ENCODE measurements around the gene FOSB.
"Not testable (repeated sequence)": the region's sequence is repeated elsewhere in the genome, so short reads cannot be mapped to it uniquely, and the experiment has no call there.

FOSB gene

DNA sequence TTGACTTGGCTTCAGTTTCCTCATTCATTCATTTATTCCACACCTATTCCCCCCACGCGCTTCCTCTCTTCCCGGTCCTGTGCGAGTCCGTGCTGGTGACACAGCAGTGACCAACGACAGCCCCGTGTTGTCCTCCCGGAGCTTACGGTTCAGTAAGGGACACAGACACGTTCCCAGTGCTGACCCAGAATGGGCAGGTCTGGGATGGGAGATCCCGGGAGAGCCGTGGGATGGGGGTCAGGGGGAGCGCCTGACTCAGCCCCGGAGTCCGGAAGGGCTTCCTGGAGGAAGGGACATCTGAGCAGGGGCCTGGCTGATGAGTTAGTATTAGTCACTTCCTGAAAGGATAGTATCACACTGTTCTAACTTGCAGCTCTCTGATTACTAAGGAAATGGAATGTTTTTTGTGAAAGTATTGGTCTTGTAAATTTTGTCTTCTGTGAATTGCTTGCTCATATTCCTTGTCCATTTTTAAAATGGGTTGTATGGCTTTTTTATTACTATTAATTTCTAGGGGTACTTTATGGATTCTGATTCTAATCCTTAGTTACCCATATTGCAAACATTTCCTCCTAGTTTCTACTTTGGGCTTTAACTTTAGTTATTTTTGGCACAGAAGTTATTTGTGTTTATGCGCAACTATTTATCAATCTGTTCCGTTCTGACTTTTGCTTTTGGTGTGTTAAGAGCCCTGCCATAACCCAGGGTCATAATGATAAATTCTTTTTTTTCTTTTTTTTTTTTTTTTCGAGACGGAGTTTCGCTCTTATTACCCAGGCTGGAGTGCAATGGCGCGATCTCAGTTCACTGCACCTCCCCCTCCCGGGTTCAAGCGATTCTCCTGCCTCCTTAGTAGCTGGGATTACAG, 43.4 kb upstream of the FOSB start:
- 18 to 23% methylated on average over 24 of the region's 24 CpGs for WGBS, 2 experiments
- H3K4me3 ChIP-seq (ENCODE audit: insufficient read depth, low read depth, low read length), result peak overlapping the region; percentile 55
- H3K36me3 ChIP-seq (ENCODE audit: control insufficient read depth, insufficient read depth, low read length), result peaks cover 9% of the 10 kb centered on the region
- peak overlapping the region; percentile 82 for H3K27ac ChIP-seq (ENCODE audit: insufficient read depth, low read depth, low read length, poor library complexity, severe bottlenecking)
- no peaks in the 10 kb centered on the region for H3K9me3 ChIP-seq (ENCODE audit: control insufficient read depth, low read length)
- peaks cover 13% of the 10 kb centered on the region for H3K4me1 ChIP-seq (ENCODE audit: control insufficient read depth, insufficient read depth, low read length)
- peaks cover 10% of the 10 kb centered on the region for H3K27me3 ChIP-seq (ENCODE audit: control insufficient read depth, insufficient read depth, low read length, poor library complexity, severe bottlenecking)

DNA sequence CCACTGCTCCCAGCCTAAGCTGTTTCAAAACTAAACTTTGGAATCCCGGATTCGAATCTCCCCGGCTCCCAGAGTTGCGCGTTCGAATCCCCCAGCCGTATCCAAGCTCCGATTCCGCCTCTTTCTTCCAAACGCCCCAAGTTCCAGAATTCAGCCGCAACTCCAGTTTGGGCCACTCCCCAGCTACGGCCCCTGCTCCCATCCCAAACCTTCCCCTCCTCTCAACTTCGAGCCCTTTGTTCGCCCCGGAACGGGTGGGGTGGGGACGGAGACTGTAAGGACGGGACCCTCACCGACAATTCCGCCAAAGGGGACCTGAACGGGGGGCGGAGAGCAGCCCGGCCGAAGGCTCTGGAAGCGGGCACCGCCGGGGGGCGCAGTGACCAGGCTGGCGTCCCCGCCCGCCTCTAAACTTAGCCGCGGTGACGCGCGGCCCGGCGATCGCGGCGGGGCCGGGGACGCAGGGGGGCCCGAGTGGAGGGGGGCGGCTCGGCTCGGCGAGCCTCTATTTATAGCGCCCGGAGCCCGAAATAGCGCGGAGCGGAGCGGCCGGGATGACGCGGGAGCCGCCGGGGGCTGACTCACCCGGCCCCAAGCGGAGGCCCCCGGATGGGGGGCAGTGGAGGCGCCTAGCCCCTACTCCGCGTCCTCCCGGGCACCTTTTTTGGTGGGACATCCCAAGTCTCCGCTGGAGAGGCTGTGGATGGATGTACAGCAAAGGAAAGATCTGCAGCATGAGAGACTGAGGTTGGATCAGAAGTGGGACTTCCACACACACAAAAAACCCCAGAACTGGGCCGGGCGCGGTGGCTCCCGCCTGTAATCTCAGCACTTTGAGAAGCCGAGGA, 39.2 kb upstream of the FOSB start:
- Histone ChIP-seq H3K4me3 (ENCODE audit: insufficient read depth, low read depth, low read length) (peak overlapping the region; percentile 55), H3K36me3 (ENCODE audit: control insufficient read depth, insufficient read depth, low read length) (no peaks in the 10 kb centered on the region), H3K4me1 (ENCODE audit: control insufficient read depth, insufficient read depth, low read length) (peaks cover 8% of the 10 kb centered on the region), H3K27ac (ENCODE audit: insufficient read depth, low read depth, low read length, poor library complexity, severe bottlenecking) (no peak overlapping the region), H3K27me3 (ENCODE audit: control insufficient read depth, insufficient read depth, low read length, poor library complexity, severe bottlenecking) (peaks cover 10% of the 10 kb centered on the region), H3K9me3 (ENCODE audit: control insufficient read depth, low read length) (no peaks in the 10 kb centered on the region)
- 4% methylated on average over 73 of the region's 73 CpGs for WGBS, 2 experiments

DNA sequence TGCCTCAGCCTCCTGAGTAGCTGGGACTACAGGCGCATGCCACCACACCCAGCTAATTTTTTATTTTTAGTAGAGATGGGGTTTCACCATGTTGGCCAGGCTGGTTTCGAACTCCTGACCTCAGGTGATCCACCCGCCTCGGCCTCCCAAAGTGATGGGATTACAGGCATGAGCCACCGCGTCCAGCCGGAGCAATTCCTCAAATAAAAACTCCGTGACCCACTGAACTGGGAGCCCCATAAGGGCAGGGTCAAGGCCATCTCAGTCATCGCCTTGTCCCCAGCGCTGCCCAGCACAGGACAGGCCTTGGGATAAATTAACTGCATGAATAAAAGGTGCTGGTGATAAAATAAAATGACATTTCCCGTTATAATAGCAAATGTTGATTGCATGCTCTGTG, 37.9 kb upstream of the FOSB start:
- not testable (repeated sequence) for H3K4me3 ChIP-seq (ENCODE audit: insufficient read depth, low read depth, low read length); H3K4me1 ChIP-seq (ENCODE audit: control insufficient read depth, insufficient read depth, low read length); H3K27ac ChIP-seq (ENCODE audit: insufficient read depth, low read depth, low read length, poor library complexity, severe bottlenecking); H3K27me3 ChIP-seq (ENCODE audit: control insufficient read depth, insufficient read depth, low read length, poor library complexity, severe bottlenecking); H3K9me3 ChIP-seq (ENCODE audit: control insufficient read depth, low read length); H3K36me3 ChIP-seq (ENCODE audit: control insufficient read depth, insufficient read depth, low read length)
- WGBS, 2 experiments, result 90 to 92% methylated on average over 11 of the region's 11 CpGs

DNA sequence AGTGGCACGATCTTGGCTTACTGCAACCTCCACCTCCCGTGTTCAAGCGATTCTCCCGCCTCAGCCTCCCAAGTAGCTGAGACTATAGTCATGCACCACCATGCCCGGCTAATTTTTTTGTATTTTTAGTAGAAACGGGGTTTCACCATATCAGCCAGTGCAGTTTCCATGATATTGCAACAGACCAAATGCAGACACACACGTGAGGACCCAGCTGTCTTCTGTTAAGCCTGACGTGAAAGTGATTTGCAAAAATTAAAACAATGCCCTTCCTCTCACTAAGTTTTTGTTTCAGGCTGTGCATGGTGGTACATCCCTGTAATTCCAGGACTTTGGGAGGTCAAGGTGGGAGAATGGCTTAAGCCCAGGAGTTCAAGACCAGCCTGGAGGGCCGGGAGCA, 36.8 kb upstream of the FOSB start:
- H3K27ac ChIP-seq (ENCODE audit: insufficient read depth, low read depth, low read length, poor library complexity, severe bottlenecking); H3K4me3 ChIP-seq (ENCODE audit: insufficient read depth, low read depth, low read length); H3K27me3 ChIP-seq (ENCODE audit: control insufficient read depth, insufficient read depth, low read length, poor library complexity, severe bottlenecking); H3K36me3 ChIP-seq (ENCODE audit: control insufficient read depth, insufficient read depth, low read length); H3K9me3 ChIP-seq (ENCODE audit: control insufficient read depth, low read length); H3K4me1 ChIP-seq (ENCODE audit: control insufficient read depth, insufficient read depth, low read length): not testable (repeated sequence)
- WGBS, 2 experiments, result 86 to 88% methylated on average over 9 of the region's 9 CpGs

DNA sequence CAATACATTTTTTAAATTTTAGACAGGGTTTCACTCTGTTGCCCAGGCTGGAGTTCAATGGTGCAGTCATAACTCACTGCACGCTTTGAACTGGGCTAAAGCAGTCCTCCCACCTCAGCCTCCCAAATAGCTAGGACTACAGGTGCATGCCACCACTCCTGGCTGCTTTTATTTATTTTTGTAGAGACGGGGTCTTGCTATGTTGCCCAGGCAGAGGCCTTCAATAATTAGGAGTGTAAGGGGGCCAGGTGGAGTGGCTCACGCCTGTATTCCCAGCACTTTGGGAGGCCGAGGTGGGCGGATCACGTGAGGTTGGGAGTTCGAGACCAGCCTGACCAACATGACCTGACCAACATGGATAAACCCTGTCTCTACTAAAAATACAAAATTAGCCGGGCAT, 35.3 kb upstream of the FOSB start:
- 90 to 91% methylated on average over 8 of the region's 8 CpGs for WGBS, 2 experiments
- H3K9me3 ChIP-seq (ENCODE audit: control insufficient read depth, low read length); H3K27me3 ChIP-seq (ENCODE audit: control insufficient read depth, insufficient read depth, low read length, poor library complexity, severe bottlenecking); H3K36me3 ChIP-seq (ENCODE audit: control insufficient read depth, insufficient read depth, low read length); H3K4me1 ChIP-seq (ENCODE audit: control insufficient read depth, insufficient read depth, low read length); H3K4me3 ChIP-seq (ENCODE audit: insufficient read depth, low read depth, low read length); H3K27ac ChIP-seq (ENCODE audit: insufficient read depth, low read depth, low read length, poor library complexity, severe bottlenecking): not testable (repeated sequence)

DNA sequence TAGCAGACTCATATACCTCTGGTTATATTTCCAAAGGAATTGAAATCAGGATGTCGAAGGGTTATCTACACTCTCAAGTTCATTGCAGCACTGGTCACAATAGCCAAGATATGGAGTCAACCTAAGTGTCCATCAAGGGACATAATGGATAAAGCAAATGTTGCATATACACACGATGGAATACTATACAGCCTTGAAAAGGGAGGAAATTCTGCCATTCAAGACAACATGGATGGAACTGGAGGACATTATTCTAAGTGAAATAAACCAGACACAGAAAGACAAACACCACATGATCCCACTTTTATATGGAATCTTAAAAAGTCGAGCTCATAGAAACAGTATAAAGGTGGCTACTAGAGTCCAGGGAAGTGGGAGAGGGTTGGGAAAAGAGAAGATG, 30.5 kb upstream of the FOSB start:
- Histone ChIP-seq H3K9me3 (ENCODE audit: control insufficient read depth, low read length) (no peaks in the 10 kb centered on the region), H3K4me3 (ENCODE audit: insufficient read depth, low read depth, low read length) (no peak overlapping the region), H3K27me3 (ENCODE audit: control insufficient read depth, insufficient read depth, low read length, poor library complexity, severe bottlenecking) (no peaks in the 10 kb centered on the region), H3K4me1 (ENCODE audit: control insufficient read depth, insufficient read depth, low read length) (no peaks in the 10 kb centered on the region), H3K27ac (ENCODE audit: insufficient read depth, low read depth, low read length, poor library complexity, severe bottlenecking) (no peak overlapping the region), H3K36me3 (ENCODE audit: control insufficient read depth, insufficient read depth, low read length) (no peaks in the 10 kb centered on the region)
- WGBS, 2 experiments, result 91% methylated on average over 3 of the region's 3 CpGs

DNA sequence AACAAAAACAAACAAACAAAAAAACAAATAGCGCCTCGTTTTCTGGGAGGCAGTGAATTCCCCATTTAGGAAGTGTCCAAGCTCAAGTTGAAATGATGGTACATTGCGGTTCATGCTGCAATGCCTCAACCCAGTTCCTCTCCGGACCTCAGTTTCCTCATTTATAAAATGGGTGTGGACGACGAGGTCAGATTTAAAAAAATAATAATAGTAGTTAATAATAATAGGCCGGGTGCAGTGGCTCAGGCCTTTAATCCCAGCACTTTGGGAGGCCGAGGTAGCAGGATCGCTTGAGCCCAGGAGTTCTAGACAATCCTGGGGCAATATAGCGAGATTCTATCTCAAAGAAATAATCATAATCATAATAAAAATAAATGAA, 28.6 kb upstream of the FOSB start:
- peaks cover 10% of the 10 kb centered on the region for H3K4me1 ChIP-seq (ENCODE audit: control insufficient read depth, insufficient read depth, low read length)
- H3K4me3 ChIP-seq (ENCODE audit: insufficient read depth, low read depth, low read length), result peak overlapping the region; percentile 75
- WGBS, 2 experiments, result 47 to 53% methylated on average over 9 to 10 of the region's 10 CpGs
- no peaks in the 10 kb centered on the region for H3K27me3 ChIP-seq (ENCODE audit: control insufficient read depth, insufficient read depth, low read length, poor library complexity, severe bottlenecking)
- no peak overlapping the region for H3K27ac ChIP-seq (ENCODE audit: insufficient read depth, low read depth, low read length, poor library complexity, severe bottlenecking)
- H3K9me3 ChIP-seq (ENCODE audit: control insufficient read depth, low read length), result no peaks in the 10 kb centered on the region
- H3K36me3 ChIP-seq (ENCODE audit: control insufficient read depth, insufficient read depth, low read length), result no peaks in the 10 kb centered on the region

DNA sequence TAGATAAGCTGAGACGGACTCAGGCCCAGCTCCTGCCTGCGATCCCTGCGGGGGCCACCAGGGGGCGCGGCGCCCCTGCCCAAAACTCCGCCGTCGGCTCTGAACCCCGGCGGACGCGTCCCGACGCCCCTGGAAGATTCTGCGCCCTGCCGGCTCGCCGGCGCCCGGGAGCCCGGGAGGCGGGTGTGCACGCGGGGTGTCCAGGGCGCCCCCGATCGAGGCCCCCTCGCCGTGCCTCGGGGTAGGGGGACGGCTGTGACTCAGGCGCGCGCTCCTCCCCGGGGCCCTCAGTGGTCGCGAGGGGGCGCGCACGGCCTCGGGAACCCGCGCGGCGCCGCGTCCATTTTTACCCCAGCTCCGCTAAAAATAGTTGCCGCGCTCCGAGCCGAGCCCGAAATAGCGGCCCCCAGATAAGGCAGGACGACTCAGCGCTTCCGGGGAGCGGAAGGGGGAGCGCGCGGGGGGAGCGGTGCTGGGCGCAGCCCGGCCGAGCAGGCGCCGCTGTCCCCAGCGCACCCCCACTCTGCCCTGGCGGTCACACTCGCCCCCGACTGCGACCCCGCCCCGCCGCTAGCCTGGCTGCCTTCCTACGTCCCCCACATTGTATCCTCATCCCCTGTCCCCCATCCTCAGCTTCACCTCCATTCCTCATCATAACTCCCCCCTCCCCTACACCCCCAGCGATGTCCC, 28.1 kb upstream of the FOSB start:
- peaks cover 15% of the 10 kb centered on the region for H3K4me1 ChIP-seq (ENCODE audit: control insufficient read depth, insufficient read depth, low read length)
- no peaks in the 10 kb centered on the region for H3K27me3 ChIP-seq (ENCODE audit: control insufficient read depth, insufficient read depth, low read length, poor library complexity, severe bottlenecking)
- H3K36me3 ChIP-seq (ENCODE audit: control insufficient read depth, insufficient read depth, low read length), result no peaks in the 10 kb centered on the region
- no peak overlapping the region for H3K27ac ChIP-seq (ENCODE audit: insufficient read depth, low read depth, low read length, poor library complexity, severe bottlenecking)
- WGBS, 2 experiments, result 0 to 1% methylated on average over 78 of the region's 78 CpGs
- H3K4me3 ChIP-seq (ENCODE audit: insufficient read depth, low read depth, low read length), result peak overlapping the region; percentile 75
- no peaks in the 10 kb centered on the region for H3K9me3 ChIP-seq (ENCODE audit: control insufficient read depth, low read length)

DNA sequence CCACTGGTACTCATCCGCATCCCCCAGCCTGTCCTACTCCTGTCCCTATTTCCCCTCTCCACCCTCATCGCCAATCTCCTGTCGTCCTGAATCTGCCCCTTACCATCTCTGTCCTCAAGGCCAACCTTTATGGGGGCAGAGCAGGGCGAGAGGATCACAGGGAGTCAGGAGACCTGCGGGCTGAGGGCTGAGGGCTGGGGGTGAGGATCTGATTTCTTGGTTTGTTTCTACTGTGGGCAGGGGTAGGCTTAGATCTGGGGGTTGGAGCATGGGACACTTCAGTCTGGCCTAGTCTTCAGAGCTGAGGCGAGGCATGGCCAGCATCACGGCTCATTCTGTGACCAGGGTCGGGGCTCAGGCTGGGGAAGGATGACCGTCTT, 27.5 kb upstream of the FOSB start:
- Histone ChIP-seq H3K4me3 (ENCODE audit: insufficient read depth, low read depth, low read length) (peak overlapping the region; percentile 75), H3K27ac (ENCODE audit: insufficient read depth, low read depth, low read length, poor library complexity, severe bottlenecking) (no peak overlapping the region)

More for the DNA sequence above, 27.5 kb upstream of the FOSB start:
- H3K4me1 ChIP-seq (ENCODE audit: control insufficient read depth, insufficient read depth, low read length), result peaks cover 16% of the 10 kb centered on the region
- H3K36me3 ChIP-seq (ENCODE audit: control insufficient read depth, insufficient read depth, low read length), result no peaks in the 10 kb centered on the region
- no peaks in the 10 kb centered on the region for H3K9me3 ChIP-seq (ENCODE audit: control insufficient read depth, low read length)
- WGBS, 2 experiments, result 56 to 60% methylated on average over 9 of the region's 9 CpGs
- H3K27me3 ChIP-seq (ENCODE audit: control insufficient read depth, insufficient read depth, low read length, poor library complexity, severe bottlenecking), result no peaks in the 10 kb centered on the region

All from ectodermal cell (in vitro differentiated cells).